ENCODE measurements around the gene MARCKSL1.

The MARCKSL1 gene

DNA sequence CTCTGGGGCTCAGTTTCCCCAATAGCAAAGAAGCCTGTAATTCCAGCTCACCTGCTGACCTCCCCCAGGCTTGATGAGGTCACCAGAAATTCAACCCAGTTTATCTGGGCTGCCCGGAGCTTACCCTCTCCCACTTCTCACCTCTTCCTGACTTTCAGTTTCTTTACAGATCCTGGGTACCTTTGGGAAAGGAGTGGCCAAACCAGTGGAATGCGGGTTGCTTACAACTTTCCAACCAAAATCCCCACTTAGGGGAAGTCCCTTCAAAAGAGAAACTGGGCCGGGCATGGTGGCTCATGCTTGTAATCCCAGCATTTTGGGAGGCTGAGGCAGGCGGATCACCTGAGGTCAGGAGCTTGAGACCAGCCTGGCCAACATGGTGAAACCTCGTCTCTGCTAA, 5.9 kb upstream of the MARCKSL1 start:
- H3K4me1 ChIP-seq, result peaks cover 69% of the 10 kb centered on the region
- no peak overlapping the region for H3K4me3 ChIP-seq
- no peak for TF ChIP-seq Cebpa-rat (IDR thresholded peaks at IDR 0.05)
- no peak overlapping the region for H3K9ac ChIP-seq
- no peaks in the 10 kb centered on the region for H3K27me3 ChIP-seq
- no peaks in the 10 kb centered on the region for H3K36me3 ChIP-seq
- H3K27ac ChIP-seq, result no peak overlapping the region
- H3K4me2 ChIP-seq, result peak overlapping the region; percentile 57
- H3K9me3 ChIP-seq, result no peaks in the 10 kb centered on the region
- peaks cover 10% of the 10 kb centered on the region for H4K20me1 ChIP-seq

- H3K4me1 ChIP-seq, result peaks cover 69% of the 10 kb centered on the region
- no peaks in the 10 kb centered on the region for H3K9me3 ChIP-seq
- H3K27me3 ChIP-seq, result no peaks in the 10 kb centered on the region
- peaks cover 17% of the 10 kb centered on the region for H4K20me1 ChIP-seq
- H3K36me3 ChIP-seq, result no peaks in the 10 kb centered on the region
- H3K4me2 ChIP-seq, result no peak overlapping the region
- H3K4me3 ChIP-seq, result no peak overlapping the region
- TF ChIP-seq Cebpa-rat (IDR thresholded peaks at IDR 0.05), result no peak
- H3K27ac ChIP-seq, result no peak overlapping the region
- no peak overlapping the region for H3K9ac ChIP-seq
Observed at GRCh38 chr1:32341186-32341757, 5.2 kb upstream of the MARCKSL1 start.

GRCh38 chr1:32339363-32339978, 3.4 kb upstream of the MARCKSL1 start:
- Histone ChIP-seq H3K4me1 (peaks cover 59% of the 10 kb centered on the region), H3K4me3 (no peak overlapping the region), H3K4me2 (peak overlapping the region; percentile 97), H3K9ac (no peak overlapping the region), H3K27me3 (no peaks in the 10 kb centered on the region), H3K9me3 (no peaks in the 10 kb centered on the region), H3K36me3 (peaks cover 3% of the 10 kb centered on the region), H4K20me1 (peaks cover 25% of the 10 kb centered on the region), H3K27ac (no peak overlapping the region)
- no peak for TF ChIP-seq Cebpa-rat (IDR thresholded peaks at IDR 0.05)

GRCh38 chr1:32338637-32339145, 2.7 kb upstream of the MARCKSL1 start:
- H3K4me3 ChIP-seq, result 0 out of 2 replicates have a peak overlapping the region, but pooled peaks have one; percentile 5
- peaks cover 67% of the 10 kb centered on the region for H3K4me1 ChIP-seq
- peak overlapping the region; percentile 97 for H3K4me2 ChIP-seq
- no peak for TF ChIP-seq Cebpa-rat (IDR thresholded peaks at IDR 0.05)
- H3K27me3 ChIP-seq, result no peaks in the 10 kb centered on the region
- H4K20me1 ChIP-seq, result peaks cover 33% of the 10 kb centered on the region
- H3K9ac ChIP-seq, result peak overlapping the region; percentile 57; the same call in 1 of the 2 replicates
- H3K36me3 ChIP-seq, result peaks cover 11% of the 10 kb centered on the region
- no peaks in the 10 kb centered on the region for H3K9me3 ChIP-seq
- H3K27ac ChIP-seq, result peak overlapping the region; percentile 4; the same call in 1 of the 2 replicates

DNA sequence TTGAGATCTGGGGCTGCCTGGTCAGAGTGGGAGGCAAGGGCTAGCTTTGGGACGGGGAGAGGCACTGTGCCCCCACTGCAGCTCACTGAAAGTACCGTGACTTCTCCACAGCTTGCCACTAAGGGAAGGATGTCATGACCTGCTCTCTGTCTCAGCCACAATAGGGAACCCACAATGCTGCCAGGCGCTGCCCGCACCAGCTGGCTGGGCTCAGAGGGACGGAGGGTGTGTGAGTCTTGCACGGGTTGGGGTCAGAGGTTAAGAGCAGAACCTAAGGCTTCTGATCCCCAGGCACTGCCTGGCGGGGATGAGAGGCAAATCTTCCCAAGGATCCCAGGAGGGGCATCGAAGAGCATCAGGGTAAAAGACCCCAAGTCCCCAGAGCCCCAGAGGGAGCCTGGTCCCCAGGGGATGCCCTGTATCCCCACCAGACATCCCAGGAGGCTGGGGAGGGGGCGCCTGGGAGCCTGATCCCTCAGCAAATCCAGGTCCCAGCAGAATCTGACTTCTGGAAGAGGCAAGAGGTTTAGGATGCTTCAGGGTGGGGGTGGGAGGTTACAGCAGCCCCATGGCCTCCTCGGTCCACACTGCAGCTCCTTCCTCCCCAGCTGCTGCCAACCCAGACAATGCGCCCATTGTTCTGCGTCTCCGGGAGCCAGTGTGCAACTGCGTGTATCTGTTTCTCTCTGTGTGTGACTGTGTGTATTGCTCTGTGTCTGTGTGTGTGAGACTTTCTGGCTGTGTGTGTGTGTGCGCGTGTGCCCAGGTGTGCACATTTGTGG, 2.0 kb upstream of the MARCKSL1 start:
- peak overlapping the region; percentile 97 for H3K4me2 ChIP-seq
- peak overlapping the region; percentile 57; the same call in 1 of the 2 replicates for H3K9ac ChIP-seq
- peak overlapping the region; percentile 4; the same call in 1 of the 2 replicates for H3K27ac ChIP-seq
- TF ChIP-seq Cebpa-rat (IDR thresholded peaks at IDR 0.05), result no peak
- peaks cover 39% of the 10 kb centered on the region for H4K20me1 ChIP-seq
- peaks cover 73% of the 10 kb centered on the region for H3K4me1 ChIP-seq
- H3K4me3 ChIP-seq, result 0 out of 2 replicates have a peak overlapping the region, but pooled peaks have one; percentile 5
- H3K27me3 ChIP-seq, result no peaks in the 10 kb centered on the region
- peaks cover 17% of the 10 kb centered on the region for H3K36me3 ChIP-seq
- no peaks in the 10 kb centered on the region for H3K9me3 ChIP-seq

- Histone ChIP-seq H4K20me1 (peaks cover 49% of the 10 kb centered on the region), H3K4me2 (peak overlapping the region; percentile 97), H3K9ac (no peak overlapping the region), H3K4me3 (peak overlapping the region; percentile 97; the same call in 1 of the 2 replicates), H3K27me3 (no peaks in the 10 kb centered on the region), H3K27ac (no peak overlapping the region), H3K4me1 (peaks cover 74% of the 10 kb centered on the region), H3K36me3 (peaks cover 26% of the 10 kb centered on the region), H3K9me3 (no peaks in the 10 kb centered on the region)
- TF ChIP-seq Cebpa-rat (IDR thresholded peaks at IDR 0.05), result no peak
Observed at GRCh38 chr1:32336963-32337675, 1.1 kb upstream of the MARCKSL1 start.

DNA sequence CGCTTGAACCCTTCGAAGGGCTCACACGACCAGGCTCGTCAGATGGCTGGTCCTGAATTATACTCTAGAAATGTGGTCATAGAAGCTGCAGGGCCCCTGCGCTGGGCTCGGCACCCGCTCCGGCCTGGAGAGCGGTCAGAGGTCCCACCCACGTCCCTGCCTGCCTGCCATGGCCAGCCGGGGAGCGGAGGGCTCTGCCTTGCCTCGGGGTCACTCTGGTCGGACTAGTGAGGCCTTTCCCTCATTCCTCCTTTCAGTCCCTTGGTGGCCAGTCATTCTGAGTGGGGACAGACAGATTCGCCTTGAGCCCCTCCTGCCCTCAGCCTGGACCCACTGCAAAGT, 529 bp upstream of the MARCKSL1 start:
- H3K4me1 ChIP-seq, result peaks cover 74% of the 10 kb centered on the region
- no peak overlapping the region for H3K27ac ChIP-seq
- H3K4me3 ChIP-seq, result peak overlapping the region; percentile 97
- no peaks in the 10 kb centered on the region for H3K9me3 ChIP-seq
- no peak for TF ChIP-seq Cebpa-rat (IDR thresholded peaks at IDR 0.05)
- H3K9ac ChIP-seq, result peak overlapping the region; percentile 30; the same call in 1 of the 2 replicates
- H3K36me3 ChIP-seq, result peaks cover 32% of the 10 kb centered on the region
- H4K20me1 ChIP-seq, result peaks cover 54% of the 10 kb centered on the region
- peak overlapping the region; percentile 97 for H3K4me2 ChIP-seq
- H3K27me3 ChIP-seq, result no peaks in the 10 kb centered on the region

- peaks cover 80% of the 10 kb centered on the region for H3K4me1 ChIP-seq
- peak overlapping the region; percentile 97 for H3K4me3 ChIP-seq
- peak overlapping the region; percentile 97 for H3K27ac ChIP-seq
- no peaks in the 10 kb centered on the region for H3K9me3 ChIP-seq
- H3K36me3 ChIP-seq, result peaks cover 43% of the 10 kb centered on the region
- H3K27me3 ChIP-seq, result no peaks in the 10 kb centered on the region
- peak overlapping the region; percentile 99 for H3K9ac ChIP-seq
- peaks cover 65% of the 10 kb centered on the region for H4K20me1 ChIP-seq
- TF ChIP-seq Cebpa-rat (IDR thresholded peaks at IDR 0.05), result no peak
- peak overlapping the region; percentile 92 for H3K4me2 ChIP-seq
Observed at GRCh38 chr1:32335535-32335789, 571 bp downstream of the MARCKSL1 start.

GRCh38 chr1:32334864-32335534, 1.0 kb downstream of the MARCKSL1 start:
- no peak for TF ChIP-seq Cebpa-rat (IDR thresholded peaks at IDR 0.05)
- Histone ChIP-seq H3K4me1 (peaks cover 81% of the 10 kb centered on the region), H3K36me3 (peaks cover 47% of the 10 kb centered on the region), H3K4me3 (peak overlapping the region; percentile 97), H3K4me2 (peak overlapping the region; percentile 92), H4K20me1 (peaks cover 70% of the 10 kb centered on the region), H3K9ac (peak overlapping the region; percentile 99), H3K27me3 (no peaks in the 10 kb centered on the region), H3K27ac (peak overlapping the region; percentile 97), H3K9me3 (no peaks in the 10 kb centered on the region)
